DOHH2 (cell line): ENCODE results near the gene MIB2.
"Not testable (repeated sequence)": the region's sequence is repeated elsewhere in the genome, so short reads cannot be mapped to it uniquely, and the experiment has no call there.

Experiments
- H3F3A ChIP-seq: fragments of 200-600 bp; sonication (generic), shearing (Covaris generic); 2 replicates; pipeline ENCODE4 v1.6.0; 2016; ENCODE audit warnings: antibody characterized with exemption, mild to moderate bottlenecking; ENCODE audit not compliant: control insufficient read depth, insufficient read depth
- H3K27ac ChIP-seq: fragments of 200-600 bp; sonication (generic); 2 replicates; pipeline ENCODE4 v1.5.1; 2014; ENCODE audit warnings: low read depth, mild to moderate bottlenecking, low read length, moderate library complexity
- H3K27me3 ChIP-seq: fragments of 200-600 bp; sonication (generic); 2 replicates; pipeline ENCODE4 v1.6.1; 2014; ENCODE audit warnings: mild to moderate bottlenecking, low read length, mixed read lengths; ENCODE audit not compliant: control insufficient read depth
- H3K36me3 ChIP-seq: fragments of 200-600 bp; sonication (generic); 2 replicates; pipeline ENCODE4 v1.6.1; 2014; ENCODE audit warnings: mild to moderate bottlenecking, low read length, moderate library complexity, mixed read lengths; ENCODE audit not compliant: control insufficient read depth
- H3K4me1 ChIP-seq: fragments of 200-600 bp; sonication (generic); 2 replicates; pipeline ENCODE4 v1.6.1; 2014; ENCODE audit warnings: mild to moderate bottlenecking, low read length, mixed read lengths; ENCODE audit not compliant: control insufficient read depth
- H3K4me2 ChIP-seq: fragments of 200-600 bp; sonication (generic); 2 replicates; pipeline ENCODE4 v1.6.0; 2014; ENCODE audit warnings: mild to moderate bottlenecking, low read length, moderate library complexity
- H3K4me3 ChIP-seq: fragments of 200-600 bp; sonication (generic); 2 replicates; pipeline ENCODE4 v1.5.1; 2014; ENCODE audit warnings: mild to moderate bottlenecking, low read length, mixed read lengths
- H3K79me2 ChIP-seq: fragments of 200-600 bp; sonication (generic); 2 replicates; pipeline ENCODE4 v1.6.1; 2014; ENCODE audit warnings: mild to moderate bottlenecking, low read length, mixed read lengths; ENCODE audit not compliant: control insufficient read depth
- H3K9me2 ChIP-seq: fragments of 200-600 bp; sonication (generic); replicated peaks from 2 replicates; pipeline ENCODE4 v1.6.1; 2014; ENCODE audit warnings: mild to moderate bottlenecking, low read length, mixed read lengths; ENCODE audit not compliant: control insufficient read depth
- H3K9me3 ChIP-seq: fragments of 200-600 bp; sonication (generic); 2 replicates; pipeline ENCODE4 v1.6.1; 2014; ENCODE audit warnings: antibody characterized with exemption, low read length, mixed read lengths; ENCODE audit not compliant: control insufficient read depth, insufficient read depth
- H4K20me1 ChIP-seq: fragments of 200-600 bp; sonication (generic); 2 replicates; pipeline ENCODE4 v1.6.0; 2014; ENCODE audit warnings: low read depth, mild to moderate bottlenecking, antibody characterized with exemption, low read length, moderate library complexity; ENCODE audit not compliant: control insufficient read depth, insufficient read depth
- CTCF ChIP-seq: fragments of 200-600 bp; sonication (generic); IDR thresholded peaks from one replicate; pipeline ENCODE4 v1.5.1; 2014; ENCODE audit warnings: antibody characterized with exemption, mild to moderate bottlenecking, low read depth, low read length; ENCODE audit not compliant: poor library complexity, severe bottlenecking
- EZH2phosphoT487 ChIP-seq: fragments of 200-600 bp; sonication (generic); IDR thresholded peaks from 2 replicates; pipeline ENCODE4 v1.6.1; 2017; ENCODE audit warnings: borderline replicate concordance, mild to moderate bottlenecking, antibody characterized with exemption, low read length, moderate library complexity, mixed read lengths

MIB2 gene

GRCh38 chr1:1594602-1595260, 20.6 kb upstream of the MIB2 start:
- H4K20me1 ChIP-seq = 0 out of 2 replicates have a peak, but pooled peaks cover 3% of the 10 kb centered on the region
- TF ChIP-seq EZH2phosphoT487 = no peak
- TF ChIP-seq CTCF = no peak
- H3K9me3 ChIP-seq = no peaks in the 10 kb centered on the region
- H3K4me2 ChIP-seq = no peak overlapping the region
- H3K4me3 ChIP-seq = no peak overlapping the region
- H3K27me3 ChIP-seq = peaks cover 24% of the 10 kb centered on the region
- no peaks in the 10 kb centered on the region for H3F3A ChIP-seq
- no peaks in the 10 kb centered on the region for H3K36me3 ChIP-seq
- H3K79me2 ChIP-seq = no peaks in the 10 kb centered on the region
- H3K27ac ChIP-seq = no peak overlapping the region
- no peaks in the 10 kb centered on the region for H3K9me2 ChIP-seq
- peaks cover 14% of the 10 kb centered on the region for H3K4me1 ChIP-seq

GRCh38 chr1:1595341-1595740, 20.0 kb upstream of the MIB2 start:
- not testable (repeated sequence) for H3K4me3 ChIP-seq, H3F3A ChIP-seq, H3K36me3 ChIP-seq, H3K27ac ChIP-seq, H3K9me3 ChIP-seq, H3K79me2 ChIP-seq, H3K9me2 ChIP-seq, H4K20me1 ChIP-seq, H3K4me2 ChIP-seq
- Histone ChIP-seq H3K4me1 (peaks cover 13% of the 10 kb centered on the region), H3K27me3 (peaks cover 26% of the 10 kb centered on the region)

GRCh38 chr1:1596493-1597274, 18.6 kb upstream of the MIB2 start:
- H3K27me3 ChIP-seq = peaks cover 37% of the 10 kb centered on the region
- H3K79me2 ChIP-seq = no peaks in the 10 kb centered on the region
- H3K4me1 ChIP-seq = peaks cover 9% of the 10 kb centered on the region
- TF ChIP-seq EZH2phosphoT487 (no peak), CTCF (no peak)
- 0 out of 2 replicates have a peak, but pooled peaks cover 3% of the 10 kb centered on the region for H4K20me1 ChIP-seq
- no peak overlapping the region for H3K27ac ChIP-seq
- no peaks in the 10 kb centered on the region for H3F3A ChIP-seq
- no peaks in the 10 kb centered on the region for H3K9me3 ChIP-seq
- no peaks in the 10 kb centered on the region for H3K9me2 ChIP-seq
- H3K36me3 ChIP-seq = no peaks in the 10 kb centered on the region
- no peak overlapping the region for H3K4me2 ChIP-seq
- H3K4me3 ChIP-seq = no peak overlapping the region
